HuH-7 (cell line): Measurements from ENCODE around the gene GNAZ.
A peak's percentile ranks its signal among the peaks of the same experiment; 100 is the strongest.
"Not testable (repeated sequence)": the region's sequence is repeated elsewhere in the genome, so short reads cannot be mapped to it uniquely, and the experiment has no call there.

Experiments
- DNase-seq: peaks from one replicate; pipeline ENCODE4 v3.0.0; 2011; ENCODE audit warnings: low spot score

The GNAZ gene

DNA sequence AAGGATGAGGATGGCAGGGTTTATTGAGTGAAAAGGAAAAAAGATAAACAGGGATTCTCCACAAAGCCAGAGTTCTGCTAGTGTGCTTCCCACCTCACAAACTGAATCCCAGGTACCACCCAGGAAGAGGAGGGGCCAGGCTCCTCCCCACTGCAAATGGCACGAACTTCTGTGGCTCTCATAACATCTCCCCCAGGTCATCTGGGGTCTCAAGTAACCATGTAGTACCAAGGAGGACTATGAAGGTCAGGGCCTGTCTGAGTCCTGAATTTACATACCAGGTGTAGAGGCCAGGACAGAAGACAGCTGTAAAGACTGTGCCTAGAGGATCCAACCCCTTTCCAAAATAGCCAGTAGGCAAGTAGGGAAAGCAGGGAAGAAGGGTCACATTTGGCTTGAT is 25.7 kb upstream of the GNAZ start:
- no peak for DNase-seq

DNA sequence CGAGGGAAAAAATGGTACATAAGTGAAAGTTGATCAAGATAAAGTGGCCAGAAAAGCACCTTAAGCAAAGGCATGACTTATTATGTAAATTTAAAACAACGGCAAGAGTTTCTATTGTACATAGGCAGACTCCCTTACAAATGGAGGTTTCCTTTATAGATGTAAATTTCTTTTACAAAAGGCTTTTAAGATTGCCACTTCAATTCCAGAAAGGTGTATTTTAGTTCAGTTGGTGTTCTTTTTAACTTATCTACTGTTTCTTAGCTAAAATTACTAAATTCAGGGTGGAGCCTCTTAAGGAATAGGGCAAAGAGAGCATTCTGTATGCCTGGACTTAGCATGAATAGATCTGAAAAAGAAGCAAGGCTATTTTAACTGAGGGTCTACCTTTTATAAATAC is 24.9 kb upstream of the GNAZ start:
- DNase-seq: no peak

DNA sequence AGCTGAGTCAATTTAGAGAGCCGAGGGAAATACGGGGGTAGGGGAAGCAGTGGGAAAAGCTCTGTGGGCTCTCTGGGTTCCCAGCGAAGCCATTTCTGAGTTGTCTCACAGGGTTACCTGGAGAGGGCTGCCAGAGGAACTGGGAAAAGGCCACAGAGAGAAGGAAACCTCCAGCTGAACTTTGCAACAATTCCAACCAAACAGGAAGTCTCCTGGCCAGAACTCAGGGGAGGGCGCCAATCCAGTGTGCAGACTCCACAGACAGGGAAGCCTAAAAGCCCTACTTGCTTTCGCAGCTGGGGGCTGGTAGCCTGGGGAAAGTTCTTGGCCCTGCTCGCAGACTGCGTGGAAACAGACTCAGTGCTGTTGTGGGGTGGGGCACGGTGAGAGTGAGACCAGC is 23.1 kb upstream of the GNAZ start:
- DNase-seq: no peak

DNA sequence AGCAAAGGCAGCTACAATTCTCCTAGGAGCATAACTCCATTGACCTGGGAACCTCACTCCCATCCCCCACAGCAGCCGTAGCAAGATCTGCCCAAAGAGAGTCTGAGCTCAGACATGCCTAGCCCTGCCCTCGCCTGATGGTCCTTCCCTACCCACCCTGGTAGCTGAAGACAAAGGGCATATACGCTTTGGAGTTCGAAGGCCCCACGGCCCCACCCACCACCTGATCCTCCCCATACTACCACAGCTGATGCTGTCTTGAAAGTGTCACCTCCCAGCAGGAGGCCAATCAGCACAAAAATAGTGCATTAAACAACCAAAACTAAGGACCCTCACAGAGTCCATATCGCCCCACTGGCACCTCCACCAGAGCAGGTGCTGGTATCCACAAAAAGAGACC is 22.6 kb upstream of the GNAZ start:
- no peak for DNase-seq

DNA sequence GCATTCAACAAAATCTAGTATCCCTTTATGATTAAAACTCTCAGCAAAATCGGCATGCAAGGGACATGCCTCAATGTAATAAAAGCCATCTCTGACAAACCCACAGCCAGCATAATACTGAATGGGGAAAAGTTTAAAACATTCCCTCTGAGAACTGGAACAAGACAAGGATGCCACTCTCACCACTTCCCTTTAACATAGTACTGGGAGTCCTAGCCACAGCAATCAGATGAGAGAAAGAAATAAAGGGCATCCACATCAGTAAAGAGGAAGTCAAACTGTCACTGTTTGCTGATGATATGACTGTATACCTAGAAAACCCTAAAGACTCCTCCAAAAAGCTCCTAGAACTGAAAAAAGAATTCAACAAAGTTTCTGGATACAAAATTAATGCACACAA is 19.8 kb upstream of the GNAZ start:
- DNase-seq: not testable (repeated sequence)

DNA sequence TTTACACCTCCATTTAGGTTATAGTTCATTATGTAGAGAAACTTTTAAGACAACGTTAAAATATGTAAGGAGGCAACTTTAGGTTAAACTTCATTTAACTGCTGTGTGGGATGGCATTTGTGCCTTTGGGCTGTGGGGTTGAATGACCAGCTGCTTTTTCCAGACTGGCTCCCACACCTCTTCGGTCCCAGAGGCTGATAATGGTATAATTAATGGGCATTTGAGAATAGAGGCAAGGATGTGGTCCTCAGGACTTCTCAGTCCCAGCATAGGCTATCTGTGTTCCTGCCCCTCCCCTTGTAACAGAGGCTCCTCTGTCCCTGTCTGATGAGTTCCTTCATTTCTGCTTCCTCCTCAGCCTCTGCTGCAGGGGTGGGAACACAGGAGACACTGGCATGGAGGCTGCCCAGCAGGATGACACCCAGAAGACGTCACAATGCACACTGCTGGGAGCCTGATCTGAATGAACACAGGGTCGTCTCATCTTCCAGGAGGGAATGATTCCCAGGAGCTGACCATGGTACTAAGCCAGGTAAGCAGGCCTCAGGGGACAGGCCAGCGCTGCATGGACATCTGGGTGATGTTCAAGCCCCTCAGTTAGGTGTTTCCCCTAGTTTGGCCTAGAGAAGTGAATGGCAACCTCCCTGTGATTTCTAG is 17.1 kb upstream of the GNAZ start:
- peak; percentile 11 for DNase-seq

DNA sequence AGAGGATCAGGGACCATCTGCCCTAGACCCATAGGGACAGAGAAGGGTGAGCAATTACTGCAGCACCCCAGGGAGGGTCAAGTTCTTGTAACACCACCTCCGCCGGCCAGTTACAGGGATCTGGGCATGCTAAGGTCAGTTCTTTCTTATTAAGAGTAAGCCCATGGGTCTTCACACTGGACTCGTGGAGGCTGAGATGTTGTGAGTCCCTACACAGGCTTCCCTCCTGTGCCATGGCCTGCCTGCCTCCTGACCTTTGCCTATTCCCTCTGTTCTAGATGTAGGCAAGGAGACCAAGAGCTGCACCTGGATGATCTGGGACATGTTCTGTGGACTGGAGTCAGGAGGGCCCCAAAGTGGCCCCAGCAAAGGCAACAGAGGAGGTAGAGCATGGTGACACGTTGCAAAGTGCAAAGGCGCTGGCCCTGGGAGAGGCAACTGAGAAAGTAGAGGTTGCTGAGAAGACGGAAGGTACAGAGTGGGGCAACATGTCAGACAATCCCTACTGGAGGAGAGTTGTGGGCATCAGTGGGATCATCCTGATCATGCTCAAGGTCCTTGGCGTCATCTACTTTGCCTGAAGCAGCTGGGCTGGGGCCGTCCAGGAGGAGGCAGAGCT is 16.3 kb upstream of the GNAZ start:
- DNase-seq: peak; percentile 1

DNA sequence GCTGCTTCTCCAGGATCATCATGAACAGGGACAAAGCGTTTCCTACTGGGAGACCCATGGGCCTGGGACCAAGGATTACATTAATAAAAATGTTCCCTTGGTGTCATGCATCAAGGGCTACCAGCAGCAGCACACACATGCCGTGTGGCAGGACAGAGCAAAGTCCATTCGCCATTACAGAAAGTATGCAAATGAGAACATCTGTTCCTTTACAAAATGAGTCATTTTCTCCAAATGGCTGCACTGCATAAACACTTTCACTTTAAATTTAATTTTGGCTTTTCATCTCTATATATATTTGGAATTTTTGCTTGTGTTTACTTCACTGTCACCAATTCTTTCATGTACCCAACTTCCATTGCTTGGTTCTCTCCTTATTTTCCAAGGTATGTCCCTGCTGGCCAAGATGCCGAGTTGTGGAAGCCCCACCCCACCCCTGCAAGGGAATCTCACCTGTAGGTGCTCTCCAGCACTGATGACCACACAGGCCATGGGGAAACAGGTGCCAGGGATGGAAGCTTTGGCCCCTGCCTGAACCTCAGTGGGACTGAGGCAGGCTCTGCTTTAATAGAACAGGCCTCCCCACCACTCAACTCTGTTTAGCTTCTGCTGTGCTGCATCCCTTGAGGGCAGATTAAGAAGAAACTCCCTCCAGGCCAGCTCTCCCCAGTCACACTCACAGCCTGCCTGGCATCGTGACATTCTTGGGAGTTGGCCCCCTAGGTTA is 15.6 kb upstream of the GNAZ start:
- peak; percentile 5 for DNase-seq

DNA sequence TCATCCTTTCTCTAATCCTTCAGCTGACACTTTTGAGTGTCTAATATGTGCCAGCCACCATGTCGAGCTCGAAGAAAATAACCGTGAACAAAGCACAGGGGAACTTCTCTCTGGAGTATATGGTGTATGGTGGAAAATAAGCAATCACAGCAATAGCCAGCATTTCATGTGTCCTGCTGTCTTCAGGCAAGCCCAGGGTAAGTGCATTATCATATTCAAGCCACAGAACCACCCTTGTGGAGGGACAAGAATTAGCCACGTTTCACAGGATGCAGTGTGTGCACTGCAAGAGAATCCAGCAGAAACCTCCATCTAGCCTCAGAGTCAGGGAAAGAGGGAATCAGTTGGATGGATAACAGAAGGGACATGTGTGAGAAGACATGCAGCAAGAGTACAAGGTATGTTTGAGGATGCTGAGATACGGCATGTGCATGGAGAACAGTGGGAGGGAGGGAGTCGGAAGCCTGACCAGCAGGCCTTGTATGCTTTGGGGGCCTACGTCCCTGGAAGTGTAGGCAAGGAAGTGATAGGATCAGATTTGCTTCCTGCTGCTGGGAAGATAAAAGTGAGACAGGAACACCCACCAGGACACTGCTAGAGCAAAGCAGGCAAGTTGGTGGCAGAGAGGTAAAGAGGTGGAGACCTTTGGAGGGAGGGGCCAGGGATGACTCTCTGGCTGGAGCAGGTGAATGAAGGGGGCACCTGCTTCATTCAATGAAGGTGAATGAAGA is 14.7 kb upstream of the GNAZ start:
- no peak for DNase-seq

DNA sequence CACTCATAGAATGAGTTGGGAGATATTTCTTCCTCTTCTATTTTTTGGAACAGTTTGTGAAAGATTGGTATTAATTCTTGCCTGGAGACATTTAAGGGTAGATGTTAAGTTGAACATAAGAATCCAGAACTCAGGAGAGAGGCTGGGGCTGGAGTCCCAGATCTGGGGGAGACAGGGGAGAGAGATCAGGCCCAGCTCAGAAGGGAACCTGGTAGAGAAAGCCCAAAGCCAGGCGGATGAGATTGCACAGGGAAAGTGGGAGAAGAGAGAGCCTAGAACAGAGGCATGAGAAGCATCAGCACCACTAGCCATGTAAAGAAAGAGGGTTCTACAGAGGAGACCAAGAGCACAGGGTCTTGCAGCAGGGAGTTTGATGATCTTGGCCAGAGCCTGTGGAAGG is 13.0 kb upstream of the GNAZ start:
- no peak for DNase-seq

DNA sequence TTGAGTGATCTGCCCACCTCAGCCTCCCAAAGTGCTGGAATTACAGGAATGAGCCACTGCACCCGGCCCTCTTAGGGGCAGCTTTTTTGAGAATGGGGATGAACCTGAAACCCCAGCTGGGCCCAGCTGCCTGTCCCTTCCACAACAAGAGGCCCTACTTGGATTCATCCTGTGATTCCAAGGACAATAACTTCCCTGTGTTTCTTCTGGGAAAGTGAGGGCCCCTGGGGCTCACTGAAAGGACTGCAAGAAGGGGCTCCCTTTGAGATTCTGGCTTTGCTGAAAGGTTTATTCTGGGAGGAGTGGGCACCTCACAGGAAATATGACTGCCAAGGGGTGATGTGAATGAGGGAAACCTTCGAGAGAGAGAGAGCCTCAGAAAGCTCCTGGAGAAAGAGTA is 12.3 kb upstream of the GNAZ start:
- no peak for DNase-seq

DNA sequence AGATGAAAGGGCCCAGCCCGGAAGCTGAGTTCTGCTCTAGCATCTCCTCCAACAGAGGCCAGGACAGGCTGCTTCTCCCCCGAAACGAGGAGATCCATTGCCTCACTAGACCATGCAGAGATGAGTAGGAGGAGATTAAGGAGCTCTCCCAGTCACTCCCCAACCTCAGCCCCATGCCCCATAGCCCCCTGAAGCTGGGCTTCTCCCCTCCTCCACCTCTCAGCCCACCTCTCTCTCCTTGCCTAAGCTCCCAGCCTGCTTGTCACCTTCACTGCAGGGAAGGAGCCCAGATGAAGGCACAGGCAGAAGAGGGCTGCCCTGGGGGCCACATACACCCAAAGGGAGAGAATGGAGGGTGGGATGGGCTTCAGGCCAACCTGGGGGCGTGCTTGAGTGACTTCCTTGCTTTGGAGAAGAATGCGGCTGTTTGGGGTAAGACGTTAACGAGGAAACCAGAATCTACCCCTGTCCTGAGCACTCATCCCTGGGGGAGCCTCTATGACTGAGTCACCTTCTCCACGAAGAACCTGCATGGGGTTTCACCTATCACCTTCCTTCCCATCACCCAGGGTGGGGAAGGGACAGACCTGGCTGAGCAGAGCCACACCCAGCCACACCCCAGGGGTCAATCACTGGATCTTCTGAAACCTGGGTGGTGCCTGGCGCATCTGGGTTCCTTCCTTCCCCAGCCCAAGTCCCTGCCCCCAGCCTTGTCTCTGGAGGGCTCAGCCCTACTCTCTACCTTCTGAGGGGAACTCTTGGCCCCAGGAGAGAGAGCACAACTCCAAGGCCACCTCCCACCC is 11.6 kb upstream of the GNAZ start:
- no peak for DNase-seq

DNA sequence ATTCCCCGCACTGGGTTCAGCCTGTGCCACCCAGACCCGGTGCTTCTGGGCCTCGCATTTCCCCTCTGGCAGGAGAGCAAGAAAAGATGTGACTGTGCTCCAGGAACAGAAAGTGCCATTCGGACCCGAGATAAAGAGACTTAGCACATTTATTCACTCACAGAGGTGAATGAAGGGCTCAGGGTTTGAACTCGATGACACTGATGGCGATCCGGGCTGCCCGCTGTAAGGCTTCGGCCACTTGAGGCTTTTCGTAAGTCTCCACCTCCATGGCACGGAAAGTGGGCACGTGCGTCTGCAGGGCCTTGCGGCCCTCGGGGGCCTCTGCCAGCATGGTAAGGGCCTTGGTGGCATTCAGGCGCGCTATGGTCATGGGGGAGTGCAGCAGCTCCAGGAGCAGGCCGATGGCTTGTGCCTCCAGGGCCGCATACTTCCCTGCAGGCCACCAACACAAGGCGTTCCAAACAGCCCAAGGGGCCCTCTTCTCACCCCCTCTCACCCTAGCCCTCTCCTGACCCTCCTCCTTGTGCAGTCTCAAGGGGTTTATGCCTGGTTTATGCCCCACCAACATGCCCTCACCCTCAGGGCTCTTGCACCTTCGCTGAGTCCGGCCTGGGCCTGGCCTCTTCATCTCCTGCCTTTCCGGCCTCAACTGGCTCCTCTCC is 10.9 kb upstream of the GNAZ start:
- no peak for DNase-seq

DNA sequence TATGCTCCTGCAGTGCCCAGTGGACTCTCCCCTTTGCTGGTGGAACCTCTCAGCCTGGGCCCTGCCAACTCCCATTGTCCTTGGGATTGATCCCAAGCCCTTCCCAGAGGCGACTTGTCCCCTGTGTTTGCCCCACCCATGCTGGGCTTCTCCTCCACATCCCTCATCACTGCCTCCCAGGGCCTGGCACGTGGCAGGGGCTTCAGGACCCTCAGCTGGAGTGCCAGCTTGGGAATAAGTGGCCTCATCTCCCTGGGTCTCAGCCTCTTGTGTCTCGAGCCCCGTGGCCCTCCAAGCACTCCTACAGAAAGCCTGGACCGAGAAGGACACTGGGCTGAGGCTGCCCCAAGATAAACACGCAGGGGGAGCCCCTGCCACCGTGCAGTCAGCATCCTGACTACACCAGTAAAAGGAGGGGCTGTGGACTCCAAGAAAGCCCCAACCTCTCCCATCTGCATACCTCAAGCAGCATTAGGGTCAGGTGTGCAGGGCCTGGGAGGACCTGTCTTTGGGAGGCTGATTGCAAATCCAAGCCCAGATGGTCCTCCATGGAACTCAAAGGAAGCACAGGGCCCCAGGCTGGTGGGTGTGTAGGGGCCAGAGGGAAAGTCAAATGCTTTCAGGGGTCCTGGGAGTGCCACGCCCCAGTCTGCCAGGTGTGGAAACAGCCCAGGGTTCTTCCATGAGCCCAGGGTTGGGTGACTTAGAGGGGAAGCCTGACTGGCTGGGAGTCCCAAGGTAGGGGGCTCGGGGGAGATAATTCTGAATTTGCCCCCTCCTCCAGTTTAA is 9.5 kb upstream of the GNAZ start:
- no peak for DNase-seq

DNA sequence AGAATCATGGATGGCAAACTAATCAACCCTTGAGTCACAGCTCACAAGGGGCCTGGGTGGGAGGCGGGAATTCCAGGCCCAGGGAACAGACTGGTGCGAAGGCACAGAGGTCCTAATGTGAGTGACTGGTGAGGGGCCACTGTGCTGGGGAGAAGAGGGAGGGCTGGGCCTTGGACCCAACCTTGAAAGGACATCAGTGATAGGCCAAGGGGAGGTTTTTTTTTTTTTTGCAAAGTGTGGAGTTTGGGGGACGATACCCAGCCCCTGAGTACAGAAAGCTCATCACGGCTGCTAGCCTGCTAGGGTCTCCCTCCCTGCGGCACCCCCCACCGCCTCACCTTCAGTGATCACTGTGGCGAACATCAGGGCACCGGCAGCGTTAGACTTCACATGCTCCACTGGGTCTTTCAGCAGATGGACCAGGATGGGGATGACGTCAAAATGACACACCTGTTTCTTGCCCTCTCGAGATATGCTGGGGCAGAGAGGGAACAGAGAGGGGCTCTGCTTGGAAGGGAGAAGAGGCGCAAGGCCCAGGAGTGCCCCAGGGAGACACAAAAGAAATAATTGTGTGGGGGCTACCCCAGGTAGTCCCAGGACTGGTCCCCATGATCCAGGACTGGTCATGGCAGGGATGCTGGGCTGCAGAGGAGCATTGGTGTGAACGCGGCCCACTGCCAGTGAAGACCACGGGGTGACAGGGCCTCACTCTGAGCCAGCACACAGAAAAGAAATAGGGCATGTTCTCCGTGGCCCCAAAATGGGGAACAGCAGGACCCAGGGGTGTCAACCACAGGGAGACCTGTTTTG is 8.6 kb upstream of the GNAZ start:
- DNase-seq: no peak

DNA sequence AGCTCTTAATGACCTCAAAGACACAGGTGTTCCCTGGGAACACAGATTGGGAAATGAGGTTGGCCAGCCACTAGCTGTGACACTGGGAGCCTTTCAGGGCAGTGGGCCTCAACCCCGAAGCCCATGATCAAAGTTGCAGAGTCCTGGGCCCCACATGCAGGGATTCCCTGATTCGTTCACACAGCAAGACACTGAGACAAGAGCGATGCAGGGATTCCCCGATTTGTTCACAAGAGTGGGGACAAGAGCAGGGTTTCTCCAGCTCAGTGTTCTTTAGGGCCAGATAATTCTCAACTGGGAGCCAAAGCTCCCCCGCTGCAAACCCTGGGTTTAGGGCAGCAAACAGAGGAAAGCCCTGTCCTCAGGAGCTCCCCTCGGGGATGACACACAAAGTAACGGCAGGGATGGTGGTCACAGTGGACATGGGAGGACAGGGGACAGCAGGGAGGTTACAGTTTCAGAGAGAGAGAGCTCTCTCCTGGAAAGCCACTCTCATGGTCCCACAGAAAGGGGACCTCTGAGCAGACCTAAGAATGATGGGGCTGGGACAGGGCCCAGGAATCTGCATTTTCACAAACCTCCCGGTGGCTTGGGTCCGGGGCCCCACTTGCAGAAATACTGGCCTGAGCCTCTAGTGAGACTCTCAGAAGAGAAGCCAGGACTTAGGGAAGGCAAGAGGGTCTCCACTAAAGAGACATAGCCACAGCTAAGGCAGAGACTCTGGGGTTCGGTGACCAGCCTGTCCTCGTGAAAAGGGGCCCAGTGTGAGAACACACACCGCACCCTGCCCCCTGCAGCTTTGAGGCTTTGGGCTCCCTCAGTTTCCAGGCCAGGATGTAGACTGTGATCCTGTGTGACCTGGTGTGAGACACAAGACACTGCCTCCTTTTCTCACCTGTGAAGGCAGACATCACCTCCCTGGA is 7.4 kb upstream of the GNAZ start:
- no peak for DNase-seq

DNA sequence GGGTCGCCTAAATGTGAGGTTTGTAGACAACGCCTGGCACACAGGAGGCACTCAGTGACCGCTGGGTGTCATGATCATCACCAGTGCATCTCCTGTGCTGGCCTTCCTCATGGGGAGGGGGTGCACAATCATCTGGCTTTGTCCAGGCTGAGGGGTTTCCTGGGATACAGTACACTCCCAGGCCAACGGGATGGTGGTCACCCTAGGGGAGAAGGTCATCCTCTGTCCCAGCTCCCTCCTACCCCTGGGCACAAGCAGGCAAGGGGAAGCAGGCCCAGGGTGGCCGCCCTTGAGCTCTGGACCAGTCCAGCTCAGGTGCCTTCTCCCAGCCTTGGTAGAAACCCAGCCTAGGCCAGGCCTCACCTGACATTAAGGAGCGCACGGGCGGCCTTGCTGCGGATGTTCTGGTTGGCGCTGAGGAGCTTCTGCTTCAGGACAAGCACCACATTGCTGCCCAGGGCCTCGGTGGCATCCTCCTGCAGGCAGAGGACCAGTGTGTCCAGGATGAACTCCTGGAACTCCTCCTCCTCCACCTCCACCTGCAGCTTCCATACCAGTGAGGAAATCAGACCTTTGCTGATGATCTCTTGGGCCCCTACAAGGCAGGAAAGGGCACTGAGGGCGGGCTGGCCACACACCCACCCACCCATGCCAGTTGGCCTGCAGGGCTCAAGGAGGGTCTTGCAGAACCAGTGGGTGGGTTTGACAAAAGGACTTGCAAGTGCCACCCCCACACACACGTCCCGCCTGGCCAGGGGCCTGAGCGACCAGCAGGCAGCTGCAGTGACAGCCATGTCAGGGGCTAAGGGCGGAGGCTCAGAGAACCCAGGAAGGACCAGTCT is 6.6 kb upstream of the GNAZ start:
- DNase-seq: no peak
